ENCODE results near the gene KHDC3L.
"Not testable (repeated sequence)": the region's sequence is repeated elsewhere in the genome, so short reads cannot be mapped to it uniquely, and the experiment has no call there.

KHDC3L gene

GRCh38 chr6:73392188-73392587 is 29.7 kb downstream of the KHDC3L start:
- not testable (repeated sequence) for H3K9me3 ChIP-seq (ENCODE audit: control insufficient read depth in 2 of 2, low read length in 2 of 2); H3K27me3 ChIP-seq (ENCODE audit: control insufficient read depth in 1 of 2, insufficient read depth in 2 of 2, low read length in 2 of 2); H3K36me3 ChIP-seq (ENCODE audit: control insufficient read depth in 2 of 2, insufficient read depth in 2 of 2, low read length in 2 of 2); H3K4me1 ChIP-seq (ENCODE audit: control insufficient read depth, insufficient read depth, low read length); H3K9ac ChIP-seq (ENCODE audit: low read length in 2 of 2); H3K4me3 ChIP-seq (ENCODE audit: low read length in 2 of 2); H3K27ac ChIP-seq (ENCODE audit: low read length)

- no peaks in the 10 kb centered on the region for H3K27me3 ChIP-seq (ENCODE audit: control insufficient read depth in 1 of 2, insufficient read depth in 2 of 2, low read length in 2 of 2)
- H3K9ac ChIP-seq (ENCODE audit: low read length in 2 of 2) = no peak overlapping the region
- no peak overlapping the region for H3K4me3 ChIP-seq (ENCODE audit: low read length in 2 of 2)
- H3K36me3 ChIP-seq (ENCODE audit: control insufficient read depth in 2 of 2, insufficient read depth in 2 of 2, low read length in 2 of 2) = no peaks in the 10 kb centered on the region
- no peaks in the 10 kb centered on the region for H3K9me3 ChIP-seq (ENCODE audit: control insufficient read depth in 2 of 2, low read length in 2 of 2)
- H3K4me1 ChIP-seq (ENCODE audit: control insufficient read depth, insufficient read depth, low read length) = peaks cover 6% of the 10 kb centered on the region
- no peak overlapping the region for H3K27ac ChIP-seq (ENCODE audit: low read length)
Measured at GRCh38 chr6:73393278-73393677, 30.8 kb downstream of the KHDC3L start.

GRCh38 chr6:73394577-73395354 is 32.3 kb downstream of the KHDC3L start, which contains the start of gene DDX43:
Gene DDX43, plus strand, starts transcription at chr6:73394828. Its CDS starts 78 bp downstream, at chr6:73394906.
- Histone ChIP-seq H3K4me1 (ENCODE audit: control insufficient read depth, insufficient read depth, low read length) (no peaks in the 10 kb centered on the region), H3K27ac (ENCODE audit: low read length) (peak within 1 kb of the TSS; percentile 49), H3K9ac (ENCODE audit: low read length in 2 of 2) (peak within 1 kb of the TSS; percentile 29 to 42), H3K9me3 (ENCODE audit: control insufficient read depth in 2 of 2, low read length in 2 of 2) (no peaks in the 10 kb centered on the region), H3K36me3 (ENCODE audit: control insufficient read depth in 2 of 2, insufficient read depth in 2 of 2, low read length in 2 of 2) (no peaks in the 10 kb centered on the region), H3K27me3 (ENCODE audit: control insufficient read depth in 1 of 2, insufficient read depth in 2 of 2, low read length in 2 of 2) (no peaks in the 10 kb centered on the region), H3K4me3 (ENCODE audit: low read length in 2 of 2) (peak within 1 kb of the TSS; percentile 49 to 52)

GRCh38 chr6:73395875-73396274 is 33.4 kb downstream of the KHDC3L start:
- Histone ChIP-seq H3K9ac (ENCODE audit: low read length in 2 of 2) (no peak overlapping the region), H3K27ac (ENCODE audit: low read length) (no peak overlapping the region), H3K9me3 (ENCODE audit: control insufficient read depth in 2 of 2, low read length in 2 of 2) (no peaks in the 10 kb centered on the region), H3K4me3 (ENCODE audit: low read length in 2 of 2) (no peak overlapping the region), H3K4me1 (ENCODE audit: control insufficient read depth, insufficient read depth, low read length) (no peaks in the 10 kb centered on the region), H3K27me3 (ENCODE audit: control insufficient read depth in 1 of 2, insufficient read depth in 2 of 2, low read length in 2 of 2) (no peaks in the 10 kb centered on the region), H3K36me3 (ENCODE audit: control insufficient read depth in 2 of 2, insufficient read depth in 2 of 2, low read length in 2 of 2) (no peaks in the 10 kb centered on the region)

GRCh38 chr6:73400656-73401055 is 38.2 kb downstream of the KHDC3L start:
- H3K27me3 ChIP-seq (ENCODE audit: control insufficient read depth in 1 of 2, insufficient read depth in 2 of 2, low read length in 2 of 2) = no peaks in the 10 kb centered on the region
- H3K27ac ChIP-seq (ENCODE audit: low read length) = no peak overlapping the region
- no peak overlapping the region for H3K9ac ChIP-seq (ENCODE audit: low read length in 2 of 2)
- no peak overlapping the region for H3K4me3 ChIP-seq (ENCODE audit: low read length in 2 of 2)
- H3K36me3 ChIP-seq (ENCODE audit: control insufficient read depth in 2 of 2, insufficient read depth in 2 of 2, low read length in 2 of 2) = no peaks in the 10 kb centered on the region
- no peaks in the 10 kb centered on the region for H3K4me1 ChIP-seq (ENCODE audit: control insufficient read depth, insufficient read depth, low read length)
- H3K9me3 ChIP-seq (ENCODE audit: control insufficient read depth in 2 of 2, low read length in 2 of 2) = no peaks in the 10 kb centered on the region

- no peaks in the 10 kb centered on the region for H3K27me3 ChIP-seq (ENCODE audit: control insufficient read depth in 1 of 2, insufficient read depth in 2 of 2, low read length in 2 of 2)
- no peaks in the 10 kb centered on the region for H3K9me3 ChIP-seq (ENCODE audit: control insufficient read depth in 2 of 2, low read length in 2 of 2)
- H3K36me3 ChIP-seq (ENCODE audit: control insufficient read depth in 2 of 2, insufficient read depth in 2 of 2, low read length in 2 of 2) = no peaks in the 10 kb centered on the region
- H3K4me3 ChIP-seq (ENCODE audit: low read length in 2 of 2) = no peak overlapping the region
- no peak overlapping the region for H3K9ac ChIP-seq (ENCODE audit: low read length in 2 of 2)
- H3K4me1 ChIP-seq (ENCODE audit: control insufficient read depth, insufficient read depth, low read length) = no peaks in the 10 kb centered on the region
- no peak overlapping the region for H3K27ac ChIP-seq (ENCODE audit: low read length)
Measured at GRCh38 chr6:73409395-73409794, 46.9 kb downstream of the KHDC3L start.

- H3K4me1 ChIP-seq (ENCODE audit: control insufficient read depth, insufficient read depth, low read length) = no peaks in the 10 kb centered on the region
- H3K9me3 ChIP-seq (ENCODE audit: control insufficient read depth in 2 of 2, low read length in 2 of 2) = no peaks in the 10 kb centered on the region
- no peak overlapping the region for H3K4me3 ChIP-seq (ENCODE audit: low read length in 2 of 2)
- H3K27ac ChIP-seq (ENCODE audit: low read length) = no peak overlapping the region
- H3K9ac ChIP-seq (ENCODE audit: low read length in 2 of 2) = no peak overlapping the region
- no peaks in the 10 kb centered on the region for H3K27me3 ChIP-seq (ENCODE audit: control insufficient read depth in 1 of 2, insufficient read depth in 2 of 2, low read length in 2 of 2)
- H3K36me3 ChIP-seq (ENCODE audit: control insufficient read depth in 2 of 2, insufficient read depth in 2 of 2, low read length in 2 of 2) = no peaks in the 10 kb centered on the region
Measured at GRCh38 chr6:73413102-73413501, 50.6 kb downstream of the KHDC3L start.
